Mammary epithelial cell (primary cell): ENCODE results near the gene RPRD1B.
"Not testable (repeated sequence)": the region's sequence is repeated elsewhere in the genome, so short reads cannot be mapped to it uniquely, and the experiment has no call there.

Experiments used
- CTCF ChIP-seq, 2 donors: IDR thresholded peaks in 1 of 2; conservative IDR thresholded peaks in 1 of 2; 2 replicates each; pipeline ENCODE4 v1.5.1; 2011 to 2012; ENCODE audit warnings: inconsistent platforms in 2 of 2, low read length in 2 of 2, mild to moderate bottlenecking in 2 of 2, control low read depth in 1 of 2, low read depth in 1 of 2; ENCODE audit not compliant: insufficient read depth in 1 of 2; ENCODE audit errors: extremely low read depth in 1 of 2
- EZH2 ChIP-seq: IDR thresholded peaks from 2 replicates; pipeline ENCODE4 v1.6.1; 2012; ENCODE audit warnings: low read length, inconsistent platforms, borderline replicate concordance

- TF ChIP-seq CTCF (conservative IDR thresholded peaks at IDR 0.05 in 1 of 2, IDR thresholded peaks at IDR 0.05 in 1 of 2; ENCODE audit: extremely low read depth in 1 of 2, insufficient read depth in 1 of 2, low read depth in 1 of 2, low read length in 2 of 2); EZH2: not testable (repeated sequence)
These were observed 74.4 kb downstream of the RPRD1B start for GRCh38 chr20:38107916-38108315.
